ENCODE results near the gene ZFR. TPM values are rescaled to one million over a fixed set of nuclear protein-coding genes. Genes with fewer than 3 reads are reported as not detected.

ZFR gene
- total and polyA plus RNA-seq, 4 donors = 17.5 to 44.5 (median 30.8) TPM

DNA sequence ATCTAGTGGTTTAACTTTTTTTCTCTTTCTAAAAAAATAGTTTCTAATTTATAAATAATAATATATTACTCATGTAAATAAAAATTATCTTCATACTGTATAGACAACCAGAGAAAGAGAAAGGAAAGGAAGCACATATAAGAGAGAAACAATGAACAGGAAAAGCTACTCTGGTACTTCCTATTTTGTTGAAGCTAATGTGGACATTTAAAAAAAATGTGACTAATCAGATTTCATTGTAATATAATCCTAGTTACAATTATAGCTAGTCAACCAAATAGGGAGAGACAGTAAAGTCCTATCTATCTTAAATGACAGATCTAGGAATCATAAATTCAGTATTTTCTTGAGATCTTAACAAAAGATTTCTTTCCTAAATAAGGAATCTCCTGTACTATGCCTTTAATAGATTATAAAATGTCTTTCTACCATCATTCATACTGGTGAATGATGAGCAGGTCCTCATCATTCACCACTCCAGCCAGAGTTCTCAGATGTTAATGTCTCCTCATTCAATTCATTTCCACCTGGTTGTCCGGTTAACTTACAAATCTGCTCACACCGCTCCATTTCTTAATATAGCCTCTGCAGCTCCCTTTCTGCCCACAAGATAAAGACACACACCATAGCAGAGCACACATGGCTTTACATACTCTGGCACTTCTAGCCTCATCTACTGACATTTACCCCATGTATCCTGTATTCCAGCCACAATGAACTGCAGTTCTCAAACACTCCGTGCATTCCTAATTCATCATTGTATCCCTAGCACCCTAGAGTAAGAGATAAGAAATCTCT, 30.9 kb downstream of the ZFR start:
- H3K4me1 ChIP-seq (ENCODE audit: control insufficient read depth in 4 of 4, insufficient read depth in 4 of 4, low read length in 3 of 4) = no peaks in the 10 kb centered on the region
- no peak overlapping the region for H3K4me3 ChIP-seq (ENCODE audit: low read depth in 1 of 3, low read length in 3 of 3)
- no peaks in the 10 kb centered on the region for H3K9me3 ChIP-seq (ENCODE audit: control insufficient read depth in 4 of 4, low read length in 3 of 4)
- TF ChIP-seq JUND (IDR thresholded peaks at IDR 0.05) = no peak
- TF ChIP-seq, protein P1, sequence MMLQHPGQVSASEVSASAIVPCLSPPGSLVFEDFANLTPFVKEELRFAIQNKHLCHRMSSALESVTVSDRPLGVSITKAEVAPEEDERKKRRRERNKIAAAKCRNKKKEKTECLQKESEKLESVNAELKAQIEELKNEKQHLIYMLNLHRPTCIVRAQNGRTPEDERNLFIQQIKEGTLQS (IDR thresholded peaks at IDR 0.05) = no peak
- TF ChIP-seq, protein P2, sequence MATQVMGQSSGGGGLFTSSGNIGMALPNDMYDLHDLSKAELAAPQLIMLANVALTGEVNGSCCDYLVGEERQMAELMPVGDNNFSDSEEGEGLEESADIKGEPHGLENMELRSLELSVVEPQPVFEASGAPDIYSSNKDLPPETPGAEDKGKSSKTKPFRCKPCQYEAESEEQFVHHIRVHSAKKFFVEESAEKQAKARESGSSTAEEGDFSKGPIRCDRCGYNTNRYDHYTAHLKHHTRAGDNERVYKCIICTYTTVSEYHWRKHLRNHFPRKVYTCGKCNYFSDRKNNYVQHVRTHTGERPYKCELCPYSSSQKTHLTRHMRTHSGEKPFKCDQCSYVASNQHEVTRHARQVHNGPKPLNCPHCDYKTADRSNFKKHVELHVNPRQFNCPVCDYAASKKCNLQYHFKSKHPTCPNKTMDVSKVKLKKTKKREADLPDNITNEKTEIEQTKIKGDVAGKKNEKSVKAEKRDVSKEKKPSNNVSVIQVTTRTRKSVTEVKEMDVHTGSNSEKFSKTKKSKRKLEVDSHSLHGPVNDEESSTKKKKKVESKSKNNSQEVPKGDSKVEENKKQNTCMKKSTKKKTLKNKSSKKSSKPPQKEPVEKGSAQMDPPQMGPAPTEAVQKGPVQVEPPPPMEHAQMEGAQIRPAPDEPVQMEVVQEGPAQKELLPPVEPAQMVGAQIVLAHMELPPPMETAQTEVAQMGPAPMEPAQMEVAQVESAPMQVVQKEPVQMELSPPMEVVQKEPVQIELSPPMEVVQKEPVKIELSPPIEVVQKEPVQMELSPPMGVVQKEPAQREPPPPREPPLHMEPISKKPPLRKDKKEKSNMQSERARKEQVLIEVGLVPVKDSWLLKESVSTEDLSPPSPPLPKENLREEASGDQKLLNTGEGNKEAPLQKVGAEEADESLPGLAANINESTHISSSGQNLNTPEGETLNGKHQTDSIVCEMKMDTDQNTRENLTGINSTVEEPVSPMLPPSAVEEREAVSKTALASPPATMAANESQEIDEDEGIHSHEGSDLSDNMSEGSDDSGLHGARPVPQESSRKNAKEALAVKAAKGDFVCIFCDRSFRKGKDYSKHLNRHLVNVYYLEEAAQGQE (IDR thresholded peaks at IDR 0.05) = no peak
- no peak for TF ChIP-seq EGR1 (IDR thresholded peaks at IDR 0.05; ENCODE audit: low read depth in 2 of 2)
- TF ChIP-seq FOXA1 (IDR thresholded peaks at IDR 0.05) = no peak
- no peak for TF ChIP-seq TAF1 (conservative IDR thresholded peaks at IDR 0.05)
- TF ChIP-seq RAD21 (IDR thresholded peaks at IDR 0.05) = no peak
- no peak for TF ChIP-seq HNF4A (conservative IDR thresholded peaks at IDR 0.05)
- TF ChIP-seq, protein P3, sequence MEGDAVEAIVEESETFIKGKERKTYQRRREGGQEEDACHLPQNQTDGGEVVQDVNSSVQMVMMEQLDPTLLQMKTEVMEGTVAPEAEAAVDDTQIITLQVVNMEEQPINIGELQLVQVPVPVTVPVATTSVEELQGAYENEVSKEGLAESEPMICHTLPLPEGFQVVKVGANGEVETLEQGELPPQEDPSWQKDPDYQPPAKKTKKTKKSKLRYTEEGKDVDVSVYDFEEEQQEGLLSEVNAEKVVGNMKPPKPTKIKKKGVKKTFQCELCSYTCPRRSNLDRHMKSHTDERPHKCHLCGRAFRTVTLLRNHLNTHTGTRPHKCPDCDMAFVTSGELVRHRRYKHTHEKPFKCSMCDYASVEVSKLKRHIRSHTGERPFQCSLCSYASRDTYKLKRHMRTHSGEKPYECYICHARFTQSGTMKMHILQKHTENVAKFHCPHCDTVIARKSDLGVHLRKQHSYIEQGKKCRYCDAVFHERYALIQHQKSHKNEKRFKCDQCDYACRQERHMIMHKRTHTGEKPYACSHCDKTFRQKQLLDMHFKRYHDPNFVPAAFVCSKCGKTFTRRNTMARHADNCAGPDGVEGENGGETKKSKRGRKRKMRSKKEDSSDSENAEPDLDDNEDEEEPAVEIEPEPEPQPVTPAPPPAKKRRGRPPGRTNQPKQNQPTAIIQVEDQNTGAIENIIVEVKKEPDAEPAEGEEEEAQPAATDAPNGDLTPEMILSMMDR (IDR thresholded peaks at IDR 0.05; ENCODE audit: low read depth, low read length, missing input control) = no peak
- no peak for TF ChIP-seq HNF4G (IDR thresholded peaks at IDR 0.05)
- no peak for TF ChIP-seq SP1 (IDR thresholded peaks at IDR 0.05)
- no peak for TF ChIP-seq FOXA2 (IDR thresholded peaks at IDR 0.05)
- TF ChIP-seq NR2F2 (IDR thresholded peaks at IDR 0.05) = no peak
- no peak overlapping the region for H3K9ac ChIP-seq (ENCODE audit: low read depth in 1 of 2, low read length in 2 of 2)
- no peaks in the 10 kb centered on the region for H3K27me3 ChIP-seq (ENCODE audit: control insufficient read depth in 4 of 4, insufficient read depth in 4 of 4, low read length in 3 of 4)
- WGBS = 92% methylated on average over 3 of the region's 3 CpGs
- peaks cover 8 to 49% (median 34%) of the 10 kb centered on the region in 4 donors for H3K36me3 ChIP-seq (ENCODE audit: control insufficient read depth in 4 of 4, insufficient read depth in 3 of 4, low read depth in 1 of 4, low read length in 3 of 4)
- DNase-seq (ENCODE audit: low spot score) = no peak
- H3K27ac ChIP-seq (ENCODE audit: low read depth in 1 of 2, low read length in 2 of 2) = no peak overlapping the region

DNA sequence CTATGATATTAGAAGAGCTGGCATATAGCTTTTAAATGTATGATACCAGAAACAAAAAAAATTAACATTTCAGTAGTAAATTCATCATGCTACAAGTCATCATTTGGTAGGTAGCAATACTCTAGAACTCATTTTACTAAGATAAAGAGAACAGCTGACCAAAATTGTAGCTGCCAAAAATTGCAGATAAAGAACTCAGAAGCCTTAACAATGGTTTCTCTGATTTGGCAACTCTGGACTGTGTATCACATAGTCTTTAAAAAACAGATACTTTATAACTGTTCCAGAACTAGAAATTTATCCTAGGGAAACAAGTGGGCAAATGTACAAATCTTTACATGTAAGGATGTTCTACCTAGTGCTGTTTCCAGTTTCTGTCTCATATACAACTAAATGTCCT, 33.9 kb downstream of the ZFR start:
- no peak overlapping the region for H3K27ac ChIP-seq (ENCODE audit: low read depth in 1 of 2, low read length in 2 of 2)
- no peak overlapping the region for H3K9ac ChIP-seq (ENCODE audit: low read depth in 1 of 2, low read length in 2 of 2)
- H3K36me3 ChIP-seq (ENCODE audit: control insufficient read depth in 4 of 4, insufficient read depth in 3 of 4, low read depth in 1 of 4, low read length in 3 of 4) = peaks cover 8 to 44% (median 39%) of the 10 kb centered on the region in 4 donors
- TF ChIP-seq HNF4A (conservative IDR thresholded peaks at IDR 0.05) = no peak
- TF ChIP-seq TAF1 (conservative IDR thresholded peaks at IDR 0.05) = no peak
- TF ChIP-seq FOXA2 (IDR thresholded peaks at IDR 0.05) = no peak
- no peak for TF ChIP-seq NR2F2 (IDR thresholded peaks at IDR 0.05)
- TF ChIP-seq, protein P1 (IDR thresholded peaks at IDR 0.05) = no peak
- no peak for TF ChIP-seq YY1 (IDR thresholded peaks at IDR 0.05)
- no peak for TF ChIP-seq RAD21 (IDR thresholded peaks at IDR 0.05)
- TF ChIP-seq FOXA1 (IDR thresholded peaks at IDR 0.05) = no peak
- TF ChIP-seq RXRA (IDR thresholded peaks at IDR 0.05) = no peak
- TF ChIP-seq, protein P4, sequence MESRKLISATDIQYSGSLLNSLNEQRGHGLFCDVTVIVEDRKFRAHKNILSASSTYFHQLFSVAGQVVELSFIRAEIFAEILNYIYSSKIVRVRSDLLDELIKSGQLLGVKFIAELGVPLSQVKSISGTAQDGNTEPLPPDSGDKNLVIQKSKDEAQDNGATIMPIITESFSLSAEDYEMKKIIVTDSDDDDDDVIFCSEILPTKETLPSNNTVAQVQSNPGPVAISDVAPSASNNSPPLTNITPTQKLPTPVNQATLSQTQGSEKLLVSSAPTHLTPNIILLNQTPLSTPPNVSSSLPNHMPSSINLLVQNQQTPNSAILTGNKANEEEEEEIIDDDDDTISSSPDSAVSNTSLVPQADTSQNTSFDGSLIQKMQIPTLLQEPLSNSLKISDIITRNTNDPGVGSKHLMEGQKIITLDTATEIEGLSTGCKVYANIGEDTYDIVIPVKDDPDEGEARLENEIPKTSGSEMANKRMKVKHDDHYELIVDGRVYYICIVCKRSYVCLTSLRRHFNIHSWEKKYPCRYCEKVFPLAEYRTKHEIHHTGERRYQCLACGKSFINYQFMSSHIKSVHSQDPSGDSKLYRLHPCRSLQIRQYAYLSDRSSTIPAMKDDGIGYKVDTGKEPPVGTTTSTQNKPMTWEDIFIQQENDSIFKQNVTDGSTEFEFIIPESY (IDR thresholded peaks at IDR 0.05) = no peak
- TF ChIP-seq, protein P2 (IDR thresholded peaks at IDR 0.05) = no peak
- no peak for TF ChIP-seq SP1 (IDR thresholded peaks at IDR 0.05)
- TF ChIP-seq JUND (IDR thresholded peaks at IDR 0.05) = no peak
- TF ChIP-seq, protein P5, sequence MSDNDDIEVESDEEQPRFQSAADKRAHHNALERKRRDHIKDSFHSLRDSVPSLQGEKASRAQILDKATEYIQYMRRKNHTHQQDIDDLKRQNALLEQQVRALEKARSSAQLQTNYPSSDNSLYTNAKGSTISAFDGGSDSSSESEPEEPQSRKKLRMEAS (IDR thresholded peaks at IDR 0.05) = no peak
- no peak for TF ChIP-seq EGR1 (IDR thresholded peaks at IDR 0.05; ENCODE audit: low read depth in 2 of 2)

More for the DNA sequence above, 33.9 kb downstream of the ZFR start:
- H3K4me3 ChIP-seq (ENCODE audit: low read depth in 1 of 3, low read length in 3 of 3) = no peak overlapping the region
- DNase-seq (ENCODE audit: low spot score) = no peak
- no peaks in the 10 kb centered on the region for H3K27me3 ChIP-seq (ENCODE audit: control insufficient read depth in 4 of 4, insufficient read depth in 4 of 4, low read length in 3 of 4)
- no peaks in the 10 kb centered on the region for H3K9me3 ChIP-seq (ENCODE audit: control insufficient read depth in 4 of 4, low read length in 3 of 4)
- H3K4me1 ChIP-seq (ENCODE audit: control insufficient read depth in 4 of 4, insufficient read depth in 4 of 4, low read length in 3 of 4) = no peaks in the 10 kb centered on the region
